Cardiac muscle cell (in vitro differentiated cells and primary cell): ENCODE results near the gene GAREM1. TPM values are rescaled to one million over a fixed set of nuclear protein-coding genes. Genes with fewer than 3 reads are reported as not detected.

ENCODE experiments used
- DNase-seq, 2 donors: peaks; one replicate each; pipeline versions ENCODE4 v3.0.0 to v3.0.0-alpha.2; 2010 to 2017; ENCODE audit warnings: low read depth in 1 of 2, low spot score in 1 of 2
- H3K27ac ChIP-seq: fragments of 200-600 bp; sonication (generic); 2 replicates; pipeline ENCODE4 v1.5.1; 2016
- H3K27me3 ChIP-seq: fragments of 200-600 bp; sonication (generic); 2 replicates; pipeline ENCODE4 v1.6.0; 2016; ENCODE audit warnings: control low read depth
- H3K36me3 ChIP-seq: fragments of 200-600 bp; sonication (generic); 2 replicates; pipeline ENCODE4 v1.5.1; 2016; ENCODE audit warnings: control low read depth
- H3K4me1 ChIP-seq: fragments of 200-600 bp; sonication (generic); 2 replicates; pipeline ENCODE4 v1.8.1; 2017; ENCODE audit warnings: low read depth, mild to moderate bottlenecking, mixed run types
- H3K4me3 ChIP-seq: fragments of 200-600 bp; sonication (generic); 2 replicates; pipeline ENCODE4 v1.5.1; 2016; ENCODE audit warnings: mild to moderate bottlenecking
- H3K9me3 ChIP-seq: fragments of 200-600 bp; sonication (generic); 2 replicates; pipeline ENCODE4 v1.5.1; 2017; ENCODE audit warnings: low read depth, mild to moderate bottlenecking, control low read depth
- polyA plus RNA-seq: library from polyadenylated mRNA; unstranded; fragments of >200 nt; fragmentation: Nextera tagmentation; extraction: Ambion mirVana; gene quantifications from 2 replicates; pipeline ENCODE4 v1.2.1, GENCODE V29; 2016
- total RNA-seq: library from RNA; depleted of rRNA; stranded (reverse); fragments of >200 nt; gene quantifications from 2 replicates; pipeline ENCODE4 v1.2.3, GENCODE V29; 2016
- TF ChIP-seq, protein P1 (sequence below): IDR thresholded peaks from 2 replicates; pipeline ENCODE4 v1.5.1; 2012; ENCODE audit warnings: low read depth, mild to moderate bottlenecking, low read length

GAREM1 gene
- total and polyA plus RNA-seq, 2 experiments from 2014 or later = 14.2 to 17.3 TPM

DNA sequence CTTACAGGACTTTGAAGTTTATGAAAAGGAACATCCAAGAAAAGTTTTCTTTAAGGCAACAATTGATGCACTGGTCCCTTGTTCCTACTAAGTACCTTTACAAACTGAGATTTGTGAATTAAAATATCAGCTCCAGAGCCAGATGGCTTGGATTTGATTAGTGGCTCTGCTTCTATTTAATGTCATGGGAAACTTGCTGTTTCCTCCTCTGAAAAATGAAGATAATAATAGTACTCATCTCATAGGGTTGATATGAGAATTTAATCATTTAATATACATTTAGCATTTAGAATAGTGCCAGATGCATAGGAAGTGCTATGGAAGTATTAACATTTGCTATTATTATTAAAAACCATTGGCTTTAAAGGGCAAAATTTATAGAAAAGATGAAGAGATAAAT lies 2.6 kb upstream of the GAREM1 start:
- H3K27ac ChIP-seq = no peak overlapping the region
- H3K27me3 ChIP-seq = peaks cover 16% of the 10 kb centered on the region
- no peaks in the 10 kb centered on the region for H3K36me3 ChIP-seq
- DNase-seq = no peak
- TF ChIP-seq, protein P1, sequence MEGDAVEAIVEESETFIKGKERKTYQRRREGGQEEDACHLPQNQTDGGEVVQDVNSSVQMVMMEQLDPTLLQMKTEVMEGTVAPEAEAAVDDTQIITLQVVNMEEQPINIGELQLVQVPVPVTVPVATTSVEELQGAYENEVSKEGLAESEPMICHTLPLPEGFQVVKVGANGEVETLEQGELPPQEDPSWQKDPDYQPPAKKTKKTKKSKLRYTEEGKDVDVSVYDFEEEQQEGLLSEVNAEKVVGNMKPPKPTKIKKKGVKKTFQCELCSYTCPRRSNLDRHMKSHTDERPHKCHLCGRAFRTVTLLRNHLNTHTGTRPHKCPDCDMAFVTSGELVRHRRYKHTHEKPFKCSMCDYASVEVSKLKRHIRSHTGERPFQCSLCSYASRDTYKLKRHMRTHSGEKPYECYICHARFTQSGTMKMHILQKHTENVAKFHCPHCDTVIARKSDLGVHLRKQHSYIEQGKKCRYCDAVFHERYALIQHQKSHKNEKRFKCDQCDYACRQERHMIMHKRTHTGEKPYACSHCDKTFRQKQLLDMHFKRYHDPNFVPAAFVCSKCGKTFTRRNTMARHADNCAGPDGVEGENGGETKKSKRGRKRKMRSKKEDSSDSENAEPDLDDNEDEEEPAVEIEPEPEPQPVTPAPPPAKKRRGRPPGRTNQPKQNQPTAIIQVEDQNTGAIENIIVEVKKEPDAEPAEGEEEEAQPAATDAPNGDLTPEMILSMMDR = no peak
- no peaks in the 10 kb centered on the region for H3K9me3 ChIP-seq
- no peak overlapping the region for H3K4me3 ChIP-seq
- peaks cover 4% of the 10 kb centered on the region for H3K4me1 ChIP-seq

DNA sequence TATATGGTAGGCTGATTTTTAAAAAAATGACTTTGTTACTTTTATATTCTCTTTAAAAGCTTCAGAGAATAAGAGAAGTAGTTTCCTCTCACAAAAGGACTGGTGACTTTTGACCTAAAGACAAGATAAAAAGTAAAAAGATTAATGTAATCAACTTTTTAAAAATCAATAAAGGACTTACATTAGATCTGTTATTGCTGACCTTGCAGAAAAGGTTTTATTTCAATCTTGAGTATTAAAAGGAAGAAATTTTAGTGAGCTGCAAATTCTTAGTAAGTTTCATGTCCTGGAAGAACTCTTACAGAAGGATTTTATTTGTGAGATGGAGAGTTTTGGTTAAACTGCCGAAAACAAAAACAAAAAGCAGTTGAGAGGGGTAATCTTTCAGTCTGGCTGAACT lies 2.2 kb upstream of the GAREM1 start:
- Histone ChIP-seq H3K27me3 (peaks cover 16% of the 10 kb centered on the region), H3K9me3 (no peaks in the 10 kb centered on the region), H3K36me3 (no peaks in the 10 kb centered on the region), H3K4me3 (no peak overlapping the region), H3K27ac (no peak overlapping the region), H3K4me1 (peaks cover 8% of the 10 kb centered on the region)
- TF ChIP-seq, protein P1 = no peak
- no peak for DNase-seq

DNA sequence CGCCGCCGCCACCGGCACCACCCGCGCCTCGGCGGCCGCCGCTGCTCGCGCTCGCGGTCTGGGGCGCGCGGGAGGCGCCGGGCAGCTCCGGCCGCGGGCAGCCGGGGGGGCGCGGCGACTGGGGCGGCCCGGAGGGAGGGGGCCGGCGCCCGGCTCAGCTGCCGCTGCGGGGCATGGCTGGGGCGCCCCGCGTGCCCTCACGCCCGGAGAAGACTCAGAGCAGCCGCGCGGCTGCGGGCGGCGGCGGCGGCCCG lies 295 bp downstream of the GAREM1 start:
- TF ChIP-seq, protein P1 = no peak
- Histone ChIP-seq H3K4me3 (peak overlapping the region; percentile 100), H3K36me3 (no peaks in the 10 kb centered on the region), H3K4me1 (peaks cover 19% of the 10 kb centered on the region), H3K9me3 (no peaks in the 10 kb centered on the region), H3K27me3 (peaks cover 16% of the 10 kb centered on the region), H3K27ac (peak overlapping the region; percentile 85)
- DNase-seq = no peak

DNA sequence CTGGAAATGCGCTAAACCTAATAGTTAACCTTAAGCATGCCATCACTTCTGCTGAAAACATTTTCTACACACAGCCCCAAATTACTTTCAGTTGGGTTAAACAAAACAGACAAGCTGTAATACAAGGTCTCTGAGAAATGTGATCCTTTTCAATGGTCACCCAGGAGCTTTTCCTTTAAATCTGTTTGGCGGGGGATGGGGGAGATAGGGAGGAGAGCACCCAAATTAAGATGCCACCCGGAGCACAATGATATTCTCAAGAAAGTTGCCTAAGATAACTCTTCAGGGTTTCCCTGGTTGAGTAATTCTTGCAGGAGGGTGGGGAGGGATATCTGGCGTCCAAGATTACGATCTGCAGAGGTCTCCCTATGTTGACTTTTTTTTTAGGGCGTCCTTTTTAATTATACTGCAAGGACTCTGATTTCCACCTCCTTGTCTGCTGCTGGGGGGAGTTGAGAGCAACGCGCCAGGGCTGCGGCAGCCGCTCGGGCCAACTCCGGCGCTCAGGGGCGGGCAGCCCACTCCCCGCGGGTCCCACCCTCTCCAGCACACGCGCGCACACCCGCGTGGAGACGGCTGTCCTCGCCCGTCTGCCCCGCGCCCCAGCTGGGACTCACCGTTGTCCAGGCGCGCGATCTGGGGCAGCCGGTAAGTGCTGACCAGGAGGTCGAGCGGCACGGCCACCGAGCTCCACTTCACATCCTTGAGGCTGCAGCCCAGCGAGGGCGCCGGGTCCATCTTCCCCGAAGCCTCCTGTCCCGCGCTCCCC lies 807 bp downstream of the GAREM1 start:
- Histone ChIP-seq H3K9me3 (no peaks in the 10 kb centered on the region), H3K4me1 (peaks cover 19% of the 10 kb centered on the region), H3K27ac (peak overlapping the region; percentile 85), H3K36me3 (no peaks in the 10 kb centered on the region), H3K4me3 (peak overlapping the region; percentile 100), H3K27me3 (peaks cover 16% of the 10 kb centered on the region)
- peak; percentile 48 to 75 for DNase-seq
- TF ChIP-seq, protein P1 = no peak

DNA sequence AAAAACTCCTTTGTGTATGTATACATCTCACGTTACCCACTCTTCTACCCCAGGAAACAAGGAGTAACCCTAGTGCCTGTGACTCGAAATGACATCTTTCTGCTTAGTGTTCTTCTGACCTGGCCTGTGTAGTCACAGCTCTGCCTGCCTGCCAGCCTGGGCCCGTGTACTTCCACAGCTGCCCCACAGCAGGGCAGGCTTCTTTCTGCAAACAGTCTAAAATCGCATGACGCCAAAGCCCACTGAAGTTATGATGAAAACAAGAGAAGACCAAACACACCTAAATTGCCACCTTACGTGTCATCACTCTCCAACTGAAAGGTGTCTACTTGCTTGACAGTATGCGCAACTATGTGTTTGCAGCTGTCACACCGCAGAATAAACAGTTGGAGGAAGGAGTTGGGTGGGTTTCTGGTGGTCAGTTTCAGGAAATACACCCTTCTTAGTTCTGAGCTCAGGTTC lies 1.5 kb downstream of the GAREM1 start:
- peak; percentile 43 to 62 for DNase-seq
- peak overlapping the region; percentile 42 for H3K27ac ChIP-seq

More for the DNA sequence above, 1.5 kb downstream of the GAREM1 start:
- Histone ChIP-seq H3K4me1 (peaks cover 19% of the 10 kb centered on the region), H3K27me3 (peaks cover 16% of the 10 kb centered on the region), H3K9me3 (no peaks in the 10 kb centered on the region), H3K4me3 (peak overlapping the region; percentile 100), H3K36me3 (no peaks in the 10 kb centered on the region)
- TF ChIP-seq, protein P1 = peak; percentile 32
